ENCODE results near the gene KIF1A. TPM values are rescaled to one million over a fixed set of nuclear protein-coding genes. Genes with fewer than 3 reads are reported as not detected.

KIF1A gene
- not detected for total RNA-seq

- Histone ChIP-seq H3K9me3 (ENCODE audit: low read depth, low read length) (no peaks in the 10 kb centered on the region), H3K4me3 (ENCODE audit: low read length) (no peak within 1 kb of the TSS), H3K4me1 (ENCODE audit: insufficient read depth, low read length) (no peaks in the 10 kb centered on the region), H3K27me3 (ENCODE audit: insufficient read depth, low read length) (peaks cover 47% of the 10 kb centered on the region)
These were observed at the start of gene KIF1A for GRCh38 chr2:240819858-240820606. Gene KIF1A (minus strand): TSS chr2:240820219. CDS start chr2:240797752, 22,467 bp downstream.

GRCh38 chr2:240869109-240869955 is 49.3 kb upstream of the KIF1A start:
- Histone ChIP-seq H3K9me3 (ENCODE audit: low read depth, low read length) (no peaks in the 10 kb centered on the region), H3K4me1 (ENCODE audit: insufficient read depth, low read length) (no peaks in the 10 kb centered on the region), H3K27me3 (ENCODE audit: insufficient read depth, low read length) (no peaks in the 10 kb centered on the region), H3K4me3 (ENCODE audit: low read length) (no peak overlapping the region)

GRCh38 chr2:240868286-240869108 is 48.5 kb upstream of the KIF1A start, which contains the start of gene AGXT:
Gene AGXT (plus strand): TSS chr2:240868824. CDS start chr2:240868866, 42 bp downstream.
- H3K27me3 ChIP-seq (ENCODE audit: insufficient read depth, low read length), result no peaks in the 10 kb centered on the region
- no peaks in the 10 kb centered on the region for H3K9me3 ChIP-seq (ENCODE audit: low read depth, low read length)
- H3K4me1 ChIP-seq (ENCODE audit: insufficient read depth, low read length), result no peaks in the 10 kb centered on the region
- H3K4me3 ChIP-seq (ENCODE audit: low read length), result no peak within 1 kb of the TSS

GRCh38 chr2:240865391-240865790 is 45.4 kb upstream of the KIF1A start:
- H3K9me3 ChIP-seq (ENCODE audit: low read depth, low read length), result no peaks in the 10 kb centered on the region
- H3K4me1 ChIP-seq (ENCODE audit: insufficient read depth, low read length), result no peaks in the 10 kb centered on the region
- no peaks in the 10 kb centered on the region for H3K27me3 ChIP-seq (ENCODE audit: insufficient read depth, low read length)
- H3K4me3 ChIP-seq (ENCODE audit: low read length), result no peak overlapping the region

GRCh38 chr2:240864475-240864874 is 44.5 kb upstream of the KIF1A start:
- Histone ChIP-seq H3K27me3 (ENCODE audit: insufficient read depth, low read length) (no peaks in the 10 kb centered on the region), H3K4me3 (ENCODE audit: low read length) (no peak overlapping the region), H3K9me3 (ENCODE audit: low read depth, low read length) (no peaks in the 10 kb centered on the region), H3K4me1 (ENCODE audit: insufficient read depth, low read length) (no peaks in the 10 kb centered on the region)

- Histone ChIP-seq H3K4me1 (ENCODE audit: insufficient read depth, low read length) (no peaks in the 10 kb centered on the region), H3K27me3 (ENCODE audit: insufficient read depth, low read length) (no peaks in the 10 kb centered on the region), H3K4me3 (ENCODE audit: low read length) (no peak overlapping the region), H3K9me3 (ENCODE audit: low read depth, low read length) (no peaks in the 10 kb centered on the region)
These were observed 41.5 kb upstream of the KIF1A start for GRCh38 chr2:240861547-240861946.

- H3K9me3 ChIP-seq (ENCODE audit: low read depth, low read length), result no peaks in the 10 kb centered on the region
- no peak overlapping the region for H3K4me3 ChIP-seq (ENCODE audit: low read length)
- no peaks in the 10 kb centered on the region for H3K27me3 ChIP-seq (ENCODE audit: insufficient read depth, low read length)
- no peaks in the 10 kb centered on the region for H3K4me1 ChIP-seq (ENCODE audit: insufficient read depth, low read length)
These were observed 38.9 kb upstream of the KIF1A start for GRCh38 chr2:240858871-240859270.

- H3K4me1 ChIP-seq (ENCODE audit: insufficient read depth, low read length), result no peaks in the 10 kb centered on the region
- no peaks in the 10 kb centered on the region for H3K27me3 ChIP-seq (ENCODE audit: insufficient read depth, low read length)
- H3K4me3 ChIP-seq (ENCODE audit: low read length), result no peak overlapping the region
- H3K9me3 ChIP-seq (ENCODE audit: low read depth, low read length), result no peaks in the 10 kb centered on the region
These were observed 38.3 kb upstream of the KIF1A start for GRCh38 chr2:240858321-240858720.

- no peaks in the 10 kb centered on the region for H3K9me3 ChIP-seq (ENCODE audit: low read depth, low read length)
- no peaks in the 10 kb centered on the region for H3K4me1 ChIP-seq (ENCODE audit: insufficient read depth, low read length)
- H3K4me3 ChIP-seq (ENCODE audit: low read length), result no peak overlapping the region
- no peaks in the 10 kb centered on the region for H3K27me3 ChIP-seq (ENCODE audit: insufficient read depth, low read length)
These were observed 37.3 kb upstream of the KIF1A start for GRCh38 chr2:240857039-240858008.

GRCh38 chr2:240856151-240856980 is 36.3 kb upstream of the KIF1A start:
- Histone ChIP-seq H3K4me3 (ENCODE audit: low read length) (no peak overlapping the region), H3K9me3 (ENCODE audit: low read depth, low read length) (no peaks in the 10 kb centered on the region), H3K27me3 (ENCODE audit: insufficient read depth, low read length) (no peaks in the 10 kb centered on the region), H3K4me1 (ENCODE audit: insufficient read depth, low read length) (no peaks in the 10 kb centered on the region)

- Histone ChIP-seq H3K4me1 (ENCODE audit: insufficient read depth, low read length) (no peaks in the 10 kb centered on the region), H3K4me3 (ENCODE audit: low read length) (no peak overlapping the region)
These were observed 35.7 kb upstream of the KIF1A start for GRCh38 chr2:240855670-240856069.

GRCh38 chr2:240852671-240853314 is 32.8 kb upstream of the KIF1A start:
- H3K9me3 ChIP-seq (ENCODE audit: low read depth, low read length), result no peaks in the 10 kb centered on the region
- H3K4me1 ChIP-seq (ENCODE audit: insufficient read depth, low read length), result no peaks in the 10 kb centered on the region
- H3K4me3 ChIP-seq (ENCODE audit: low read length), result no peak overlapping the region
- no peaks in the 10 kb centered on the region for H3K27me3 ChIP-seq (ENCODE audit: insufficient read depth, low read length)

More at GRCh38 chr2:240855670-240856069, 35.7 kb upstream of the KIF1A start:
- Histone ChIP-seq H3K9me3 (ENCODE audit: low read depth, low read length) (no peaks in the 10 kb centered on the region), H3K27me3 (ENCODE audit: insufficient read depth, low read length) (no peaks in the 10 kb centered on the region)
